GM21825 (cell line): ENCODE data around the gene EFCAB8.
"Not testable (repeated sequence)": the region's sequence is repeated elsewhere in the genome, so short reads cannot be mapped to it uniquely, and the experiment has no call there.

Experiments
- ATAC-seq: cut with Tn5 transposase; IDR thresholded peaks from one replicate; pipeline ENCODE4 v1.9.1; 2021; ENCODE audit warnings: mild to moderate bottlenecking, moderate library complexity; ENCODE audit not compliant: unreplicated experiment

EFCAB8 gene

GRCh38 chr20:32943490-32944052, 84.8 kb downstream of the EFCAB8 start:
- ATAC-seq: no peak

- no peak for ATAC-seq
These were observed 87.0 kb downstream of the EFCAB8 start for GRCh38 chr20:32945710-32946221.

- no peak for ATAC-seq
These were observed 87.9 kb downstream of the EFCAB8 start for GRCh38 chr20:32946629-32947028.

- not testable (repeated sequence) for ATAC-seq
These were observed 91.8 kb downstream of the EFCAB8 start for GRCh38 chr20:32950539-32950938.

GRCh38 chr20:32957459-32957858, 98.7 kb downstream of the EFCAB8 start:
- ATAC-seq: no peak

GRCh38 chr20:32958574-32958973, 99.9 kb downstream of the EFCAB8 start:
- no peak for ATAC-seq

GRCh38 chr20:32959351-32960221, 100.9 kb downstream of the EFCAB8 start:
- no peak for ATAC-seq

- ATAC-seq: no peak
These were observed 101.4 kb downstream of the EFCAB8 start for GRCh38 chr20:32960222-32960518.

GRCh38 chr20:32960849-32961731, 102.4 kb downstream of the EFCAB8 start:
- ATAC-seq: no peak

- ATAC-seq: no peak
These were observed 103.3 kb downstream of the EFCAB8 start for GRCh38 chr20:32962053-32962452.

- not testable (repeated sequence) for ATAC-seq
These were observed 103.9 kb downstream of the EFCAB8 start for GRCh38 chr20:32962646-32963045.

- ATAC-seq: no peak
These were observed 104.5 kb downstream of the EFCAB8 start for GRCh38 chr20:32963176-32963575.

GRCh38 chr20:32964575-32964974, 105.9 kb downstream of the EFCAB8 start:
- no peak for ATAC-seq

- ATAC-seq: no peak
These were observed 106.4 kb downstream of the EFCAB8 start for GRCh38 chr20:32965115-32965514.

- ATAC-seq: no peak
These were observed 107.1 kb downstream of the EFCAB8 start for GRCh38 chr20:32965581-32966373.

GRCh38 chr20:32966382-32966781, 107.7 kb downstream of the EFCAB8 start:
- ATAC-seq: no peak

GRCh38 chr20:32966881-32967781, 108.4 kb downstream of the EFCAB8 start:
- ATAC-seq: no peak

- ATAC-seq: no peak
These were observed 109.3 kb downstream of the EFCAB8 start for GRCh38 chr20:32967961-32968457.

GRCh38 chr20:32968478-32969241, 109.9 kb downstream of the EFCAB8 start:
- no peak for ATAC-seq
